HepG2 (cell line): ENCODE results near the gene MROH2A. TPM values are rescaled to one million over a fixed set of nuclear protein-coding genes. Genes with fewer than 3 reads are reported as not detected.
A peak's percentile ranks its signal among the peaks of the same experiment; 100 is the strongest.

Experiments used
- ATAC-seq: fragments of 200-7000 bp; cut with Tn5 transposase; 3 replicates; pipeline ENCODE4 v1.9.1; 2020; ENCODE audit warnings: mild to moderate bottlenecking, moderate library complexity
- BruUV-seq: library from RNA; stranded (reverse); fragments of 400-500 nt; replicated peaks from 2 replicates; lab custom pipeline; 2021; lab: Mats Ljungman, UMichigan
- CTCF ChIA-PET: fragments of 300-600 bp; formaldehyde crosslinking; extraction: SDS; loops from one replicate; lab custom pipeline; 2021; ENCODE audit warnings: low total read pairs, inconsistent platforms, low intra/inter-chr PET ratio; lab: Yijun Ruan, JAX
- POLR2A ChIA-PET: fragments of 350-600 bp; sonication (Branson Sonifier 250); formaldehyde crosslinking; loops from one replicate; lab custom pipeline; 2020; ENCODE audit warnings: antibody characterized with exemption, inconsistent platforms; lab: Yijun Ruan, JAX
- DNase-seq: peaks from one replicate; pipeline ENCODE4 v3.0.0-alpha.2; 2015; ENCODE audit warnings: low spot score
- FAIRE-seq: peaks from 3 replicates; lab custom pipeline; 2011; peaks lifted over from hg19 to GRCh38; lab: Jason Lieb, UNC
- H2AFZ ChIP-seq: one replicate; pipeline ENCODE4 v1.6.1; 2011; ENCODE audit warnings: low read length, inconsistent platforms
- H3K27ac ChIP-seq: fragments of 300-600 bp; 3 replicates; pipeline ENCODE4 v1.8.0; 2011; ENCODE audit warnings: mixed run types, mild to moderate bottlenecking, mixed read lengths, low read length, inconsistent platforms; ENCODE audit not compliant: insufficient read depth; ENCODE audit errors: extremely low read length
- H3K27me3 ChIP-seq, 2 experiments: fragments of 200-600 bp in 1 of 2; 2 replicates in 1 of 2; 3 replicates in 1 of 2; pipeline versions ENCODE4 v1.6.0 to v1.8.0; 2011; ENCODE audit warnings: low read length in 2 of 2, mild to moderate bottlenecking in 2 of 2, moderate library complexity in 2 of 2, inconsistent platforms in 1 of 2; ENCODE audit not compliant: insufficient read depth in 2 of 2, control insufficient read depth in 1 of 2
- H3K36me3 ChIP-seq, 2 experiments: fragments of 200-600 bp in 1 of 2; replicated peaks in 1 of 2; 2 replicates in 1 of 2; 3 replicates in 1 of 2; pipeline versions ENCODE4 v1.5.1 to v1.8.0; 2011; ENCODE audit warnings: low read length in 2 of 2, inconsistent platforms in 1 of 2; ENCODE audit not compliant: insufficient read depth in 2 of 2, control insufficient read depth in 1 of 2
- H3K4me1 ChIP-seq: 2 replicates; pipeline ENCODE4 v1.5.1; 2012; ENCODE audit warnings: low read length, inconsistent platforms; ENCODE audit not compliant: insufficient read depth
- H3K4me2 ChIP-seq: 2 replicates; pipeline ENCODE4 v1.6.0; 2011; ENCODE audit warnings: low read depth, low read length, inconsistent platforms
- H3K4me3 ChIP-seq, 3 experiments: fragments of 200-600 bp in 1 of 3; sonication (generic), shearing (Covaris generic) in 1 of 3; replicated peaks in 1 of 3; 2 replicates each; pipeline ENCODE4 v1.5.1; 2011 to 2016; ENCODE audit warnings: low read length in 3 of 3, inconsistent platforms in 2 of 3, low read depth in 2 of 3, mild to moderate bottlenecking in 2 of 3, control low read depth in 1 of 3, mixed read lengths in 1 of 3; ENCODE audit not compliant: insufficient read depth in 1 of 3
- H3K79me2 ChIP-seq: one replicate; pipeline ENCODE4 v1.6.1; 2011; ENCODE audit warnings: low read length, inconsistent platforms; ENCODE audit not compliant: insufficient read depth
- H3K9ac ChIP-seq: 2 replicates; pipeline ENCODE4 v1.6.0; 2011; ENCODE audit warnings: mild to moderate bottlenecking, low read depth, low read length, inconsistent platforms; ENCODE audit not compliant: insufficient read depth
- H3K9me3 ChIP-seq: 2 replicates; pipeline ENCODE4 v1.5.1; 2012; ENCODE audit warnings: mild to moderate bottlenecking, low read length
- H4K20me1 ChIP-seq: 2 replicates; pipeline ENCODE4 v1.6.0; 2011; ENCODE audit warnings: inconsistent platforms, mild to moderate bottlenecking, low read length, moderate library complexity; ENCODE audit not compliant: insufficient read depth
- CSRNP2 ChIP-seq: sonication (generic); formaldehyde crosslinking; conservative IDR thresholded peaks from 2 replicates; pipeline ENCODE4 v1.8.0; 2022; ENCODE audit warnings: low read depth, missing genetic modification reagents
- HDAC2 ChIP-seq: sonication (generic); formaldehyde crosslinking; IDR thresholded peaks from 2 replicates; pipeline ENCODE4 v1.4.0; 2020; ENCODE audit warnings: missing genetic modification reagents
- ONECUT2 ChIP-seq: sonication (generic); formaldehyde crosslinking; IDR thresholded peaks from 2 replicates; pipeline ENCODE4 v1.4.0; 2020; ENCODE audit warnings: missing genetic modification reagents
- PHF21A ChIP-seq: sonication (generic); formaldehyde crosslinking; IDR thresholded peaks from 2 replicates; pipeline ENCODE4 v1.5.0; 2020; ENCODE audit warnings: mild to moderate bottlenecking, missing genetic modification reagents
- RXRA ChIP-seq: sonication (generic); formaldehyde crosslinking; IDR thresholded peaks from 2 replicates; pipeline ENCODE4 v1.5.1; 2020; ENCODE audit warnings: missing genetic modification reagents
- ZBTB33 ChIP-seq: sonication (generic); formaldehyde crosslinking; IDR thresholded peaks from 2 replicates; pipeline ENCODE4 v1.4.0; 2020; ENCODE audit warnings: missing genetic modification reagents
- ZHX1 ChIP-seq: sonication (generic); formaldehyde crosslinking; IDR thresholded peaks from 2 replicates; pipeline ENCODE4 v1.8.1; 2022; ENCODE audit warnings: low read depth, mild to moderate bottlenecking, missing genetic modification reagents
- ZNF652 ChIP-seq: IDR thresholded peaks from 2 replicates; pipeline ENCODE4 v1.6.1; 2016; ENCODE audit warnings: low read depth, borderline replicate concordance
- WGBS: methylation state at CpG from one replicate; pipeline ENCODE4 v1.1.6; 2017; ENCODE audit warnings: low lambda C conversion rate; 5-methylcytosine and 5-hydroxymethylcytosine counted together
- in situ Hi-C: cut with HindIII; loops from 2 replicates; pipeline ENCODE4 v1.10.0; 2017; ENCODE audit warnings: low pct_unique_long_range_greater_than_20kb; ENCODE audit not compliant: extremely low pct_ligation_motif_present
- intact Hi-C: fragments of 100-400 bp; cut with micrococcal nuclease; formaldehyde crosslinking; loops from one replicate; pipeline ENCODE4 v1.10.0; 2022; ENCODE audit not compliant: unreplicated experiment
- polyA plus RNA-seq, 8 experiments: library from polyadenylated mRNA; depleted of rRNA in 3 of 8; stranded (reverse) in 7 of 8; unstranded in 1 of 8; fragments of >200 nt; fragmentation: Illumina TruSeq in 4 of 8; extraction: Trizol in 4 of 8; gene quantifications; 2 replicates each; pipeline versions ENCODE4 v1.2.1 to v1.2.3, GENCODE V29; 2011 to 2016; ENCODE audit warnings: low read depth in 4 of 8, missing spikeins in 1 of 8, mixed read lengths in 1 of 8; ENCODE audit not compliant: insufficient read depth in 1 of 8
- total RNA-seq, 5 experiments: library from RNA; depleted of rRNA; stranded (reverse); fragments of >200 nt; fragmentation: Illumina TruSeq; extraction: Trizol; gene quantifications; 2 replicates each; pipeline ENCODE4 v1.2.3, GENCODE V29; 2016; ENCODE audit warnings: low read depth in 1 of 5
- TF ChIP-seq, protein P1 (sequence below): IDR thresholded peaks from 2 replicates; pipeline ENCODE4 v1.4.0; 2020; ENCODE audit warnings: mild to moderate bottlenecking, missing genetic modification reagents

Gene MROH2A
- total and polyA plus RNA-seq, 2 of the 13 experiments (the other 11 are each of a cell fraction or from before 2014, with no cell fraction given): 0.03 to 0.04 TPM

GRCh38 chr2:233793465-233794127, 15.5 kb downstream of the MROH2A start (continued):
- TF ChIP-seq ZHX1 (CRISPR knock-in tag) (no peak), RXRA (0 out of 2 replicates have a peak, but pooled peaks have one; percentile 9), HDAC2 (CRISPR knock-in tag) (no peak), CSRNP2 (CRISPR knock-in tag) (no peak), ONECUT2 (CRISPR knock-in tag) (no peak)

DNA sequence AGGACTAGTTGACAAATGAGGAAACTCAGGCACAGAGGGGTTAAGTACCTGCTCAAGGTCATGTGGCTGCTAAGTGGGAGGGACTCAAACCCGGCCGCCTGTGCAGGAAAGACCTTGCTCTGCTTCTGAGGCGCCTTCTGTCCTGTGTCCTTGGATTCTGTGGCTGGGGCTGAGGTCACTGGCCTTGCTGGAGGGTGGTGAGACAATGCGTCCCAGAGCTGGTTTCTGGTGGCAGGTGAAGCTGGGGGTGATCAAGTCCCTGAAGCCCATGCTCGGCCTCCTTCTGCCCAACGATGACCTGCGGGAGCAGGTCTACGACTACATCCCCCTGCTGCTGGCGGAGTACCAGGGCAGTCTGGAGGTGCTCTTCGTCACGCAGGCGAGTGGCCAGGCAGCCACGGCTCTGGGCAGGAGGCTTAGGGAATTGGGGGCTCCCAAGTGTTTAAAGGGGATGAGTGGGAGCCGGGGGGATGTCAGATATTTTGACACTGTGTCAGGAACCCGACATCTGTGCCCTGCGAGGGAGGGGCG, 16.1 kb downstream of the MROH2A start:
- Histone ChIP-seq H3K4me2 (no peak overlapping the region), H3K9me3 (no peaks in the 10 kb centered on the region), H3K79me2 (no peaks in the 10 kb centered on the region), H4K20me1 (no peaks in the 10 kb centered on the region), H3K27ac (no peak overlapping the region), H3K4me3 (no peak overlapping the region), H2AFZ (no peak overlapping the region), H3K4me1 (peaks cover 14% of the 10 kb centered on the region; the same call in 1 of the 2 replicates), H3K9ac (no peak overlapping the region), H3K36me3 (no peaks in the 10 kb centered on the region), H3K27me3 (peaks cover 7 to 58% of the 10 kb centered on the region in 2 experiments; a peak in 3 of 5 replicates)
- ATAC-seq: peak; percentile 32
- CTCF ChIA-PET: no interaction called here
- in situ Hi-C loops: no loop called here
- peak; percentile 22; the same call in 1 of the 2 replicates for TF ChIP-seq PHF21A (CRISPR knock-in tag)
- TF ChIP-seq ZBTB33 (CRISPR knock-in tag): peak; percentile 96
- TF ChIP-seq, protein P1, sequence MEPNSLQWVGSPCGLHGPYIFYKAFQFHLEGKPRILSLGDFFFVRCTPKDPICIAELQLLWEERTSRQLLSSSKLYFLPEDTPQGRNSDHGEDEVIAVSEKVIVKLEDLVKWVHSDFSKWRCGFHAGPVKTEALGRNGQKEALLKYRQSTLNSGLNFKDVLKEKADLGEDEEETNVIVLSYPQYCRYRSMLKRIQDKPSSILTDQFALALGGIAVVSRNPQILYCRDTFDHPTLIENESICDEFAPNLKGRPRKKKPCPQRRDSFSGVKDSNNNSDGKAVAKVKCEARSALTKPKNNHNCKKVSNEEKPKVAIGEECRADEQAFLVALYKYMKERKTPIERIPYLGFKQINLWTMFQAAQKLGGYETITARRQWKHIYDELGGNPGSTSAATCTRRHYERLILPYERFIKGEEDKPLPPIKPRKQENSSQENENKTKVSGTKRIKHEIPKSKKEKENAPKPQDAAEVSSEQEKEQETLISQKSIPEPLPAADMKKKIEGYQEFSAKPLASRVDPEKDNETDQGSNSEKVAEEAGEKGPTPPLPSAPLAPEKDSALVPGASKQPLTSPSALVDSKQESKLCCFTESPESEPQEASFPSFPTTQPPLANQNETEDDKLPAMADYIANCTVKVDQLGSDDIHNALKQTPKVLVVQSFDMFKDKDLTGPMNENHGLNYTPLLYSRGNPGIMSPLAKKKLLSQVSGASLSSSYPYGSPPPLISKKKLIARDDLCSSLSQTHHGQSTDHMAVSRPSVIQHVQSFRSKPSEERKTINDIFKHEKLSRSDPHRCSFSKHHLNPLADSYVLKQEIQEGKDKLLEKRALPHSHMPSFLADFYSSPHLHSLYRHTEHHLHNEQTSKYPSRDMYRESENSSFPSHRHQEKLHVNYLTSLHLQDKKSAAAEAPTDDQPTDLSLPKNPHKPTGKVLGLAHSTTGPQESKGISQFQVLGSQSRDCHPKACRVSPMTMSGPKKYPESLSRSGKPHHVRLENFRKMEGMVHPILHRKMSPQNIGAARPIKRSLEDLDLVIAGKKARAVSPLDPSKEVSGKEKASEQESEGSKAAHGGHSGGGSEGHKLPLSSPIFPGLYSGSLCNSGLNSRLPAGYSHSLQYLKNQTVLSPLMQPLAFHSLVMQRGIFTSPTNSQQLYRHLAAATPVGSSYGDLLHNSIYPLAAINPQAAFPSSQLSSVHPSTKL (CRISPR knock-in tag): no peak
- peak; percentile 81 for TF ChIP-seq ZNF652 (CRISPR knock-in tag)
- POLR2A ChIA-PET: no interaction called here
- intact Hi-C loops: no loop called here
- WGBS: 68% methylated on average over 17 of the region's 17 CpGs
- no peak for DNase-seq
- no TSS peak for BruUV-seq
- FAIRE-seq: no peak
